Calu3 (cell line): ENCODE measurements around the gene DLX3. TPM values are rescaled to one million over a fixed set of nuclear protein-coding genes. Genes with fewer than 3 reads are reported as not detected.

Experiments used
- BruUV-seq: library from RNA; stranded (reverse); fragments of 400-500 nt; replicated peaks from 2 replicates; lab custom pipeline; 2021; lab: Mats Ljungman, UMichigan
- CTCF ChIA-PET: fragments of 300-600 bp; sonication (Branson Sonifier 250); formaldehyde crosslinking; loops from one replicate; lab custom pipeline; 2022; ENCODE audit warnings: antibody characterized with exemption; lab: Charles Lee
- DNase-seq: peaks from one replicate; pipeline ENCODE4 v3.0.0; 2022
- H3K27ac Mint-ChIP-seq: one replicate; pipeline ENCODE4 v1.8.0; 2022; ENCODE audit warnings: mixed read lengths; ENCODE audit not compliant: unreplicated experiment
- H3K27me3 Mint-ChIP-seq: one replicate; pipeline ENCODE4 v1.8.0; 2022; ENCODE audit warnings: mixed read lengths; ENCODE audit not compliant: unreplicated experiment
- H3K36me3 Mint-ChIP-seq: one replicate; pipeline ENCODE4 v1.8.0; 2022; ENCODE audit warnings: mild to moderate bottlenecking, moderate library complexity, mixed read lengths; ENCODE audit not compliant: insufficient read depth, unreplicated experiment
- H3K4me1 Mint-ChIP-seq: one replicate; pipeline ENCODE4 v1.8.0; 2022; ENCODE audit warnings: mild to moderate bottlenecking, low read depth, mixed read lengths; ENCODE audit not compliant: unreplicated experiment
- H3K4me3 Mint-ChIP-seq: one replicate; pipeline ENCODE4 v1.8.0; 2022; ENCODE audit warnings: mild to moderate bottlenecking, low read depth, moderate library complexity, mixed read lengths; ENCODE audit not compliant: unreplicated experiment
- H3K9me3 Mint-ChIP-seq: one replicate; pipeline ENCODE4 v1.8.0; 2022; ENCODE audit warnings: low read depth, mixed read lengths; ENCODE audit not compliant: unreplicated experiment
- CTCF ChIP-seq: fragments of 200-600 bp; IDR thresholded peaks from one replicate; pipeline ENCODE4 v1.8.0; 2022; ENCODE audit warnings: antibody characterized with exemption; ENCODE audit not compliant: unreplicated experiment
- intact Hi-C: fragments of 100-400 bp; cut with micrococcal nuclease; formaldehyde crosslinking; loops from one replicate; pipeline ENCODE4 v1.10.0; 2022; ENCODE audit not compliant: unreplicated experiment
- total RNA-seq: library from RNA; stranded (reverse); gene quantifications from 2 replicates; pipeline ENCODE4 v1.2.3, GENCODE V29; 2022

DLX3 gene
- total RNA-seq, 1 experiment from 2014 or later = not detected

DNA sequence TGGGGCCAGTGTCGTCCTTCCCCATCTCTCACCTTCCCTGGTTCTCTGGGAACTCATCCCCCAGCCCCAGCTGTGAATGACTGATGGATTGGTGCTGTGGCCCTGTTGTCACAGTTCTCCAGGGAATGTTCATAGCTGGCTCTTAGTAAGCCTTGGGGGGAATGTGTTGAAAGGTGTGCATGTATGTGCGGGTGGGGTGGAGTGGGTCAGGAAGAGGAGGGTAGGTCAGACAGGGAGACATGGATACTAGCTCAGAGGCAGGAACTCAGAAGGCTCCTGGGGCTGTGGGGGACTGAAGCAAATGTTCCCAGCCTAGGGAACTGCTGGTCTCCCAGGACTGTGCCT is 21.8 kb downstream of the DLX3 start:
- CTCF ChIA-PET = interaction anchor here (0.6 to 1.8 kb wide), 3 partner anchors 21 to 952 kb away, joined by 3 to 5 read pairs (median 3); no protein-coding TSS in a partner anchor
- no peak overlapping the region for H3K27ac Mint-ChIP-seq
- peaks cover 29% of the 10 kb centered on the region for H3K4me1 Mint-ChIP-seq
- H3K27me3 Mint-ChIP-seq = peaks cover 99% of the 10 kb centered on the region
- H3K36me3 Mint-ChIP-seq = peaks cover 15% of the 10 kb centered on the region
- DNase-seq = no peak
- no peaks in the 10 kb centered on the region for H3K9me3 Mint-ChIP-seq
- TF ChIP-seq CTCF = no peak
- intact Hi-C loops = no loop called here
- no peak overlapping the region for H3K4me3 Mint-ChIP-seq
- BruUV-seq = no TSS peak

DNA sequence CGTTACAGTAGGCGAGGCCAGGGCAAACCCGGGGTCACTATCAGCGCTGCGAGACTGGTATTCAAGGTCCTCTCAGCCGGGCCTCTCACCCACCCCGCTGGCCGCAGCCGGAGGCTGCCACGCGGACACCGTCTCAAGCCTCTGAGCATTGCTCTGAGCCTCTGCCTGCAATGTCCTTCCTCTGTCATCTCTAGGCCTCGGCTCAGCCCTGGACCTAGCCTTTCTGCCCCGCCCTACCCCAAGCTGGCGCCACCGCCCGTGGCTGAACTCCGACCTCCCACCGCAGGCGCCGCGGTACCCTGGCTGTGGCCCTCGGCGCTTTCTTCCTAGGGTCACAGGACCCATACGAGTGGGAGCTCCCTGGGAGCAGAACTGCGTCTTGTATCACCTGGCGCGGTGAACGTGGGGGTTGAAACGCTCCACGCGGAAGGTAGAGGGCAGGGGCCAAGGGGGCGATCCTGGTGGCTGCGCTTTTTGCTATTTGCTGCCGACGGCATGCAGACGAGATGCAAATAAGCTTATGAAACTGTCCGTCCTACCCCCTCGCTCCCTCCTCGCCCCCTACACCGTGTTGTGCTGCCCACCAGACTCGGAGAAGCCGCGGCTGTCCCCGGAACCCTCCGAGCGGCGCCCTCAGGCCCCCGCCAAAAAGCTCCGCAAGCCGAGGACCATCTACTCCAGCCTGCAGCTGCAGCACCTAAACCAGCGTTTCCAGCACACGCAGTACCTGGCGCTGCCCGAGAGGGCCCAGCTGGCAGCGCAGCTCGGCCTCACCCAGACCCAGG is 22.3 kb downstream of the DLX3 start:
- H3K27ac Mint-ChIP-seq = no peak overlapping the region

DNA sequence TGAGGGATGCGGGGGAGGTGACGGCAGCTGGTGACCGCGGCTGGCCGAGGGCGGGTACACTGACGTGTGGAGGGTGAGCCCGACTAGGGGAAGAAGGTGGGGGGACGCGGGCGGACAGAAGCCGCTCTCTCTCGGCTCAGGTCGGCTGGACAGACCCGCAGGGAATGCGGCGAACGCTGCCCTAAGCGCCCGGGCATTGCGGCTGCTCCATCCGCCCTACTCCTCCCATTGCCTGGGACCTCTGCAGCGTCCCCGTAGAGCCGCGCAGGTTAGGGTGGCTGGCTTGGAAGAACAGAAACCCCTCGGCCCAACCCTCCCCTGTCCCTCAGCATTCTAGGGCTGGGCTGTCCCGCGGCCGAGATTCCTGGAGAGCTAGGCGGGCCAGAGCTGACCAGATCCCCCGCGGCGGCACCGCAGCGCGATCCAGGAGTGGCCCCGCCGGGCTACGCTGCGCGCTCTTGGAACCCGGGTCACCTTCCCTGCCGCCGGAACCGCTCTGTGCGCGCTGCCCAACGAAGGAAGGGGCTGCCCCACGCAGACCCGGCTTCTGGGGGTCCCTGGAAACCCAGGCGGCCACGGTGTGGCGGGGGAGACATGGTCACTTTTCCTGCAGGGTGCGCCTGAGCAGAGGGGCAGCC is 23.1 kb downstream of the DLX3 start:
- H3K4me1 Mint-ChIP-seq = peaks cover 29% of the 10 kb centered on the region
- CTCF ChIA-PET = interaction anchor here (1.8 kb wide), 1 partner anchor 19 kb away, joined by 5 read pairs; no protein-coding TSS in a partner anchor
- H3K27ac Mint-ChIP-seq = no peak overlapping the region
- H3K9me3 Mint-ChIP-seq = no peaks in the 10 kb centered on the region
- no peak for DNase-seq
- H3K36me3 Mint-ChIP-seq = peaks cover 17% of the 10 kb centered on the region
- no TSS peak for BruUV-seq
- intact Hi-C loops = no loop called here
- H3K27me3 Mint-ChIP-seq = peaks cover 99% of the 10 kb centered on the region
- peak overlapping the region; percentile 52 for H3K4me3 Mint-ChIP-seq
- TF ChIP-seq CTCF = no peak

More for the DNA sequence above, 22.3 kb downstream of the DLX3 start:
- Mint-ChIP-seq H3K9me3 (no peaks in the 10 kb centered on the region), H3K36me3 (peaks cover 17% of the 10 kb centered on the region), H3K4me1 (peaks cover 29% of the 10 kb centered on the region), H3K27me3 (peaks cover 99% of the 10 kb centered on the region), H3K4me3 (peak overlapping the region; percentile 52)
- DNase-seq = no peak
- intact Hi-C loops = no loop called here
- TF ChIP-seq CTCF = no peak
- CTCF ChIA-PET = interaction anchor here (0.6 to 1.8 kb wide), 3 partner anchors 20 to 952 kb away, joined by 3 to 5 read pairs (median 3); no protein-coding TSS in a partner anchor
- no TSS peak for BruUV-seq

GRCh38 chr17:49971199-49971847 is 23.7 kb downstream of the DLX3 start:
- H3K4me1 Mint-ChIP-seq = peaks cover 29% of the 10 kb centered on the region
- peak overlapping the region; percentile 52 for H3K4me3 Mint-ChIP-seq
- H3K9me3 Mint-ChIP-seq = no peaks in the 10 kb centered on the region
- peaks cover 99% of the 10 kb centered on the region for H3K27me3 Mint-ChIP-seq
- no peak overlapping the region for H3K27ac Mint-ChIP-seq
- intact Hi-C loops = no loop called here
- CTCF ChIA-PET = interaction anchor here (0.5 kb wide), 1 partner anchor 149 kb away, joined by 3 read pairs; no protein-coding TSS in a partner anchor
- TF ChIP-seq CTCF = no peak
- no peak for DNase-seq
- peaks cover 17% of the 10 kb centered on the region for H3K36me3 Mint-ChIP-seq
- BruUV-seq = no TSS peak
